ENCODE results near the gene E4F1. TPM values are rescaled to one million over a fixed set of nuclear protein-coding genes. Genes with fewer than 3 reads are reported as not detected.

E4F1 gene
- total and polyA plus RNA-seq, 2 of the 13 experiments (the other 11 are each of a cell fraction or from before 2014, with no cell fraction given): 13.8 to 19.5 TPM

DNA sequence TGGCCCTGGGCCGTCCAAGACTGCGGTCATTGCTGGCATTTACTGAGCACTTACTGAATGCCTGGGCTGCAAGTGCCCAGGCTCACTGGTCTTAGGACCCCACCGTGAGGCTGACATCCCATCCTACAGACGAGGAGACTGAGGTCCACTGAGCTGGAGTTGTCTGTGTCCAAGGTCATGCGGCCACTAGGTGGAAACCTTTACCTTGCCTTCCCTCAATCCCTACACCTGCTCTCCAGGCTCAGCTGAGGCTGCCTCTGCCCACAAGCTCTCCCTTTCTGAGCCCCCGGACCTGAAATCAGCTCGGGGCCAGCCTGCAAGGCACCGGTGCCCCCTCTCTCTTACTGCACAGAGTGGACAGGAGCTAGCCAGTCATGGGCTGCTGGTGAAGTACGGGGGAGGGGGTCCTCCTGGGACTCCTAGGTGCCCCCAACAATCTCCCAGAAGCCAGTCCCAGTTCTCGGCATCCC, 28.5 kb upstream of the E4F1 start:
- H3K27ac ChIP-seq (ENCODE audit: extremely low read length, insufficient read depth, low read length): no peak overlapping the region
- BruUV-seq (replicated peaks): no TSS peak
- no peaks in the 10 kb centered on the region for H4K20me1 ChIP-seq (ENCODE audit: insufficient read depth, low read length)
- H3K4me2 ChIP-seq (ENCODE audit: low read depth, low read length): peak overlapping the region; percentile 71
- DNase-seq (ENCODE audit: low spot score): peak; percentile 67
- FAIRE-seq: peak; percentile 71
- peak overlapping the region; percentile 9 to 66 (median 53); a peak in 4 of 6 replicates for H3K4me3 ChIP-seq (replicated peaks in 1 of 3; ENCODE audit: insufficient read depth in 1 of 3, low read depth in 2 of 3, low read length in 3 of 3)
- no peaks in the 10 kb centered on the region for H3K79me2 ChIP-seq (ENCODE audit: insufficient read depth, low read length)
- H3K27me3 ChIP-seq (ENCODE audit: control insufficient read depth in 1 of 2, insufficient read depth in 2 of 2, low read length in 2 of 2): peaks cover 2 to 33% of the 10 kb centered on the region in 2 experiments; a peak in 3 of 5 replicates
- intact Hi-C loops (cut with micrococcal nuclease; ENCODE audit: unreplicated experiment) (loop anchor here (5.0 kb wide), 2 partner anchors 33 to 57 kb away; partner anchors contain the start of gene ECI1), in situ Hi-C loops (cut with HindIII; ENCODE audit: extremely low pct_ligation_motif_present, low pct_unique_long_range_greater_than_20kb) (no loop called here)
- H3K9ac ChIP-seq (ENCODE audit: insufficient read depth, low read depth, low read length): peak overlapping the region; percentile 44; the same call in 1 of the 2 replicates
- POLR2A ChIA-PET: interaction anchor here (0.8 to 2.9 kb wide), 9 partner anchors 10 to 56 kb away, joined by 3 to 19 read pairs (median 4); partner anchors contain the start of genes E4F1, ECI1, PGP and TRAF7
- no peak overlapping the region for H2AFZ ChIP-seq (ENCODE audit: low read length)
- CTCF ChIA-PET (ENCODE audit: low intra/inter-chr PET ratio, low total read pairs): interaction anchor here (1.6 kb wide), 1 partner anchor 56 kb away, joined by 6 read pairs; the partner anchor contains the start of gene ECI1
- no peaks in the 10 kb centered on the region for H3K36me3 ChIP-seq (replicated peaks in 1 of 2; ENCODE audit: control insufficient read depth in 1 of 2, insufficient read depth in 2 of 2, low read length in 2 of 2)
- peak; percentile 68 for ATAC-seq
- H3K9me3 ChIP-seq (ENCODE audit: low read length): no peaks in the 10 kb centered on the region
- 6% methylated on average over 6 of the region's 10 CpGs for WGBS (ENCODE audit: low lambda C conversion rate)
- H3K4me1 ChIP-seq (ENCODE audit: insufficient read depth, low read length): peaks cover 59% of the 10 kb centered on the region
- TF ChIP-seq ZBTB39 (CRISPR knock-in tag; IDR thresholded peaks at IDR 0.05): no peak
- TF ChIP-seq GABPA (IDR thresholded peaks at IDR 0.05; ENCODE audit: low read depth, low read length): no peak
- TF ChIP-seq GABPA (CRISPR knock-in tag; IDR thresholded peaks at IDR 0.05; ENCODE audit: low read depth): no peak
- peak; percentile 96 for TF ChIP-seq RCOR2 (CRISPR knock-in tag; IDR thresholded peaks at IDR 0.05)
- no peak for TF ChIP-seq ZUFSP (CRISPR knock-in tag; IDR thresholded peaks at IDR 0.05; ENCODE audit: borderline replicate concordance)
- TF ChIP-seq ZMYM2 (CRISPR knock-in tag; IDR thresholded peaks at IDR 0.05): peak; percentile 91
- TF ChIP-seq RFX1 (IDR thresholded peaks at IDR 0.05): no peak
- 0 out of 2 replicates have a peak, but pooled peaks have one; percentile 13 for TF ChIP-seq ZNF605 (CRISPR knock-in tag; IDR thresholded peaks at IDR 0.05)
- no peak for TF ChIP-seq XBP1 (CRISPR knock-in tag; IDR thresholded peaks at IDR 0.05)
- peak; percentile 24; the same call in 1 of the 2 replicates for TF ChIP-seq HDAC2 (CRISPR knock-in tag; IDR thresholded peaks at IDR 0.05)
- TF ChIP-seq NCOA2 (CRISPR knock-in tag; IDR thresholded peaks at IDR 0.05): no peak
- no peak for TF ChIP-seq ZNF512B (CRISPR knock-in tag; IDR thresholded peaks at IDR 0.05; ENCODE audit: borderline replicate concordance)
- TF ChIP-seq CENPX (CRISPR knock-in tag; IDR thresholded peaks at IDR 0.05): no peak
- TF ChIP-seq, protein P1, sequence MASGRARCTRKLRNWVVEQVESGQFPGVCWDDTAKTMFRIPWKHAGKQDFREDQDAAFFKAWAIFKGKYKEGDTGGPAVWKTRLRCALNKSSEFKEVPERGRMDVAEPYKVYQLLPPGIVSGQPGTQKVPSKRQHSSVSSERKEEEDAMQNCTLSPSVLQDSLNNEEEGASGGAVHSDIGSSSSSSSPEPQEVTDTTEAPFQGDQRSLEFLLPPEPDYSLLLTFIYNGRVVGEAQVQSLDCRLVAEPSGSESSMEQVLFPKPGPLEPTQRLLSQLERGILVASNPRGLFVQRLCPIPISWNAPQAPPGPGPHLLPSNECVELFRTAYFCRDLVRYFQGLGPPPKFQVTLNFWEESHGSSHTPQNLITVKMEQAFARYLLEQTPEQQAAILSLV (CRISPR knock-in tag; IDR thresholded peaks at IDR 0.05; ENCODE audit: borderline replicate concordance): no peak
- no peak for TF ChIP-seq HNRNPLL (IDR thresholded peaks at IDR 0.05; ENCODE audit: low read depth, low read length, poor library complexity, severe bottlenecking)
- TF ChIP-seq MED1 (CRISPR knock-in tag; IDR thresholded peaks at IDR 0.05): peak; percentile 53; the same call in 1 of the 2 replicates
- TF ChIP-seq MYNN (CRISPR knock-in tag; IDR thresholded peaks at IDR 0.05; ENCODE audit: low read depth): no peak
- TF ChIP-seq TBX2 (CRISPR knock-in tag; IDR thresholded peaks at IDR 0.05; ENCODE audit: borderline replicate concordance): peak; percentile 21; the same call in 1 of the 2 replicates
